HEK293 (cell line): ENCODE measurements around the gene LRFN3.
"Not testable (repeated sequence)": the region's sequence is repeated elsewhere in the genome, so short reads cannot be mapped to it uniquely, and the experiment has no call there.

ENCODE experiments used
- CTCF ChIA-PET: fragments of 350-600 bp; formaldehyde crosslinking; extraction: SDS; loops from one replicate; lab custom pipeline; 2021; ENCODE audit warnings: antibody characterized with exemption; lab: Yijun Ruan, JAX
- POLR2A ChIA-PET: fragments of 300-600 bp; formaldehyde crosslinking; extraction: SDS; loops from one replicate; lab custom pipeline; 2020; ENCODE audit warnings: antibody characterized with exemption, inconsistent platforms; lab: Yijun Ruan, JAX
- H3K27ac ChIP-seq: fragments of 200-500 bp; sonication (Bioruptor generic); 2 replicates; pipeline ENCODE4 v1.5.1; 2014; ENCODE audit warnings: low read depth, low read length, control low read depth, inconsistent platforms; ENCODE audit errors: extremely low read depth
- H3K36me3 ChIP-seq, 2 experiments: fragments of 200-500 bp in 1 of 2; sonication (Bioruptor generic) in 1 of 2; 1 replicate in 1 of 2; 2 replicates in 1 of 2; pipeline ENCODE4 v1.5.1; 2014 to 2017; ENCODE audit warnings: inconsistent platforms in 2 of 2, low read length in 2 of 2; ENCODE audit not compliant: control insufficient read depth in 2 of 2, insufficient read depth in 1 of 2
- H3K4me1 ChIP-seq: fragments of 200-500 bp; sonication (Bioruptor generic); 2 replicates; pipeline ENCODE4 v1.5.1; 2014; ENCODE audit warnings: mild to moderate bottlenecking, low read length, inconsistent platforms; ENCODE audit not compliant: control insufficient read depth, insufficient read depth
- H3K4me3 ChIP-seq: 2 replicates; pipeline ENCODE4 v1.5.1; 2011; ENCODE audit warnings: low read depth, mild to moderate bottlenecking, control low read depth, low read length, moderate library complexity
- H3K9me3 ChIP-seq: fragments of 200-500 bp; sonication (Bioruptor generic); 2 replicates; pipeline ENCODE4 v1.5.1; 2014; ENCODE audit warnings: low read depth, low read length, inconsistent platforms; ENCODE audit not compliant: control insufficient read depth, insufficient read depth
- BCL11A ChIP-seq: fragments of 450-650 bp; formaldehyde crosslinking; IDR thresholded peaks from 2 replicates; pipeline ENCODE4 v1.5.1; 2016; ENCODE audit warnings: low read depth, missing biosample characterization, missing genetic modification characterization
- BCL11B ChIP-seq: fragments of 450-650 bp; formaldehyde crosslinking; IDR thresholded peaks from 2 replicates; pipeline ENCODE4 v1.5.1; 2016; ENCODE audit warnings: low read depth, missing biosample characterization, missing genetic modification characterization
- EGR2 ChIP-seq: fragments of 450-650 bp; formaldehyde crosslinking; IDR thresholded peaks from 2 replicates; pipeline ENCODE4 v1.5.1; 2016; ENCODE audit warnings: low read depth, missing biosample characterization, missing genetic modification characterization
- KLF8 ChIP-seq: fragments of 450-650 bp; formaldehyde crosslinking; IDR thresholded peaks from 2 replicates; pipeline ENCODE4 v1.5.1; 2016; ENCODE audit warnings: missing biosample characterization, missing genetic modification characterization
- RBAK ChIP-seq: fragments of 450-650 bp; formaldehyde crosslinking; IDR thresholded peaks from 2 replicates; pipeline ENCODE4 v1.5.1; 2016; ENCODE audit warnings: missing biosample characterization, missing genetic modification characterization
- SP3 ChIP-seq: fragments of 450-650 bp; formaldehyde crosslinking; IDR thresholded peaks from 2 replicates; pipeline ENCODE4 v1.5.1; 2016; ENCODE audit warnings: missing biosample characterization, missing genetic modification characterization
- ZBTB21 ChIP-seq: fragments of 450-650 bp; formaldehyde crosslinking; IDR thresholded peaks from 2 replicates; pipeline ENCODE4 v1.5.1; 2017; ENCODE audit warnings: missing biosample characterization, missing genetic modification characterization
- ZNF121 ChIP-seq: fragments of 450-650 bp; formaldehyde crosslinking; IDR thresholded peaks from 2 replicates; pipeline ENCODE4 v1.5.1; 2016; ENCODE audit warnings: missing biosample characterization, missing genetic modification characterization
- ZNF133 ChIP-seq: fragments of 450-650 bp; formaldehyde crosslinking; IDR thresholded peaks from 2 replicates; pipeline ENCODE4 v1.5.1; 2016; ENCODE audit warnings: missing biosample characterization, missing genetic modification characterization
- ZNF473 ChIP-seq: fragments of 450-650 bp; formaldehyde crosslinking; IDR thresholded peaks from 2 replicates; pipeline ENCODE4 v1.5.1; 2017; ENCODE audit warnings: missing biosample characterization, missing genetic modification characterization
- ZNF501 ChIP-seq: fragments of 450-650 bp; formaldehyde crosslinking; IDR thresholded peaks from 2 replicates; pipeline ENCODE4 v1.5.1; 2016; ENCODE audit warnings: missing biosample characterization, missing genetic modification characterization
- ZNF549 ChIP-seq: fragments of 450-650 bp; IDR thresholded peaks from 2 replicates; pipeline ENCODE4 v1.5.1; 2018; ENCODE audit warnings: missing biosample characterization, missing genetic modification characterization, mild to moderate bottlenecking, inconsistent platforms, moderate library complexity
- ZNF664 ChIP-seq: fragments of 450-650 bp; formaldehyde crosslinking; IDR thresholded peaks from 2 replicates; pipeline ENCODE4 v1.5.1; 2016; ENCODE audit warnings: missing biosample characterization, missing genetic modification characterization
- ZNF792 ChIP-seq: fragments of 450-650 bp; formaldehyde crosslinking; IDR thresholded peaks from 2 replicates; pipeline ENCODE4 v1.5.1; 2016; ENCODE audit warnings: missing biosample characterization, missing genetic modification characterization
- ZNF837 ChIP-seq: fragments of 450-650 bp; formaldehyde crosslinking; IDR thresholded peaks from 2 replicates; pipeline ENCODE4 v1.5.1; 2016; ENCODE audit warnings: missing biosample characterization, missing genetic modification characterization
- TF ChIP-seq, protein P1 (sequence below): fragments of 450-650 bp; formaldehyde crosslinking; IDR thresholded peaks from 2 replicates; pipeline ENCODE4 v1.5.1; 2016; ENCODE audit warnings: missing biosample characterization, missing genetic modification characterization
- TF ChIP-seq, protein P2 (sequence below): fragments of 450-650 bp; formaldehyde crosslinking; IDR thresholded peaks from 2 replicates; pipeline ENCODE4 v1.5.1; 2016; ENCODE audit warnings: missing biosample characterization, missing genetic modification characterization
- TF ChIP-seq, protein P3 (sequence below): fragments of 450-650 bp; formaldehyde crosslinking; IDR thresholded peaks from 2 replicates; pipeline ENCODE4 v1.5.1; 2016; ENCODE audit warnings: missing biosample characterization, missing genetic modification characterization
- TF ChIP-seq, protein P4 (sequence below): fragments of 450-650 bp; formaldehyde crosslinking; IDR thresholded peaks from 2 replicates; pipeline ENCODE4 v1.5.1; 2017; ENCODE audit warnings: missing biosample characterization, missing genetic modification characterization

LRFN3 gene

DNA sequence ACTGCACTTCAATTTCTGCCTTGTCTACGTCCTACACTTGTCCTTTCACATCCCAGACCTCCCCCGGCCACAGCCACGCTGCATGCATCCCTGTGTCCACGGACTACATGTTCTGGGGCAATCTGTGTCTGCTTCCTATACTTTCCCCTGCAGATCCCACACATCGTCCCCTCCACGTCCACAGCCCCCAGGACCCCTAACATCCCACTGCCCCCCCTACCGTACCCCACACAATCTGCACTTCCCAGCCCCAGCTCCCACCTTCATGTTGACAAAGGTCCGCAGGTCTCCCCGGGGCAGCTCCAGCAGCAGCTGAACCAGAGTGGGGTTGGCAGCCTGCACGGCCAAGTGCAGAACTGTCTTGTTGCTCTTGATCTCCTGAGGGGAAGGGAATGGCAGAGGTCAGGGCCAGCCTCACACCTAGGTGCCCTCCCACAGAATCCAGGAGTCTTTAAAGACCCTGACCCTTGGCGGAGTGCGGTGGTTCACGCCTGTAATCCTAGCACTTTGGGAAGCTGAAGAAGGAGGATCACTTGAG is 46.0 kb upstream of the LRFN3 start:
- Histone ChIP-seq H3K36me3 (peaks cover 62 to 76% of the 10 kb centered on the region in 2 experiments), H3K27ac (no peak overlapping the region), H3K4me3 (no peak overlapping the region), H3K4me1 (no peaks in the 10 kb centered on the region), H3K9me3 (no peaks in the 10 kb centered on the region)
- ChIA-PET POLR2A (interaction anchor here (1.4 kb wide), 1 partner anchor 21 kb away, joined by 4 read pairs; no protein-coding TSS in a partner anchor), CTCF (interaction anchor here (1.8 kb wide), 1 partner anchor 41 kb away, joined by 7 read pairs; no protein-coding TSS in a partner anchor)
- TF ChIP-seq ZNF473 (tag by site-specific recombination) (no peak), BCL11A (tag by site-specific recombination) (no peak), RBAK (tag by site-specific recombination) (no peak), BCL11B (tag by site-specific recombination) (no peak), ZNF501 (tag by site-specific recombination) (no peak), ZNF664 (tag by site-specific recombination) (no peak), ZNF837 (tag by site-specific recombination) (no peak), SP3 (no peak), KLF8 (tag by site-specific recombination) (no peak), ZNF133 (tag by site-specific recombination) (no peak), EGR2 (no peak), ZBTB21 (tag by site-specific recombination) (no peak), ZNF792 (no peak), ZNF549 (tag by site-specific recombination) (no peak)
- TF ChIP-seq, protein P1, sequence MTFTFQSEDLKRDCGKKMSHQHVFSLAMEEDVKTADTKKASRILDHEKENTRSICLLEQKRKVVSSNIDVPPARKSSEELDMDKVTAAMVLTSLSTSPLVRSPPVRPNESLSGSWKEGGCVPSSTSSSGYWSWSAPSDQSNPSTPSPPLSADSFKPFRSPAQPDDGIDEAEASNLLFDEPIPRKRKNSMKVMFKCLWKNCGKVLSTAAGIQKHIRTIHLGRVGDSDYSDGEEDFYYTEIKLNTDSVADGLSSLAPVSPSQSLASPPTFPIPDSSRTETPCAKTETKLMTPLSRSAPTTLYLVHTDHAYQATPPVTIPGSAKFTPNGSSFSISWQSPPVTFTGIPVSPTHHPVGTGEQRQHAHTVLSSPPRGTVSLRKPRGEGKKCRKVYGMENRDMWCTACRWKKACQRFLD: no peak
- TF ChIP-seq, protein P2, sequence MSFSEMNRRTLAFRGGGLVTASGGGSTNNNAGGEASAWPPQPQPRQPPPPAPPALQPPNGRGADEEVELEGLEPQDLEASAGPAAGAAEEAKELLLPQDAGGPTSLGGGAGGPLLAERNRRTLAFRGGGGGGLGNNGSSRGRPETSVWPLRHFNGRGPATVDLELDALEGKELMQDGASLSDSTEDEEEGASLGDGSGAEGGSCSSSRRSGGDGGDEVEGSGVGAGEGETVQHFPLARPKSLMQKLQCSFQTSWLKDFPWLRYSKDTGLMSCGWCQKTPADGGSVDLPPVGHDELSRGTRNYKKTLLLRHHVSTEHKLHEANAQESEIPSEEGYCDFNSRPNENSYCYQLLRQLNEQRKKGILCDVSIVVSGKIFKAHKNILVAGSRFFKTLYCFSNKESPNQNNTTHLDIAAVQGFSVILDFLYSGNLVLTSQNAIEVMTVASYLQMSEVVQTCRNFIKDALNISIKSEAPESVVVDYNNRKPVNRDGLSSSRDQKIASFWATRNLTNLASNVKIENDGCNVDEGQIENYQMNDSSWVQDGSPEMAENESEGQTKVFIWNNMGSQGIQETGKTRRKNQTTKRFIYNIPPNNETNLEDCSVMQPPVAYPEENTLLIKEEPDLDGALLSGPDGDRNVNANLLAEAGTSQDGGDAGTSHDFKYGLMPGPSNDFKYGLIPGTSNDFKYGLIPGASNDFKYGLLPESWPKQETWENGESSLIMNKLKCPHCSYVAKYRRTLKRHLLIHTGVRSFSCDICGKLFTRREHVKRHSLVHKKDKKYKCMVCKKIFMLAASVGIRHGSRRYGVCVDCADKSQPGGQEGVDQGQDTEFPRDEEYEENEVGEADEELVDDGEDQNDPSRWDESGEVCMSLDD (tag by site-specific recombination): no peak
- TF ChIP-seq, protein P3, sequence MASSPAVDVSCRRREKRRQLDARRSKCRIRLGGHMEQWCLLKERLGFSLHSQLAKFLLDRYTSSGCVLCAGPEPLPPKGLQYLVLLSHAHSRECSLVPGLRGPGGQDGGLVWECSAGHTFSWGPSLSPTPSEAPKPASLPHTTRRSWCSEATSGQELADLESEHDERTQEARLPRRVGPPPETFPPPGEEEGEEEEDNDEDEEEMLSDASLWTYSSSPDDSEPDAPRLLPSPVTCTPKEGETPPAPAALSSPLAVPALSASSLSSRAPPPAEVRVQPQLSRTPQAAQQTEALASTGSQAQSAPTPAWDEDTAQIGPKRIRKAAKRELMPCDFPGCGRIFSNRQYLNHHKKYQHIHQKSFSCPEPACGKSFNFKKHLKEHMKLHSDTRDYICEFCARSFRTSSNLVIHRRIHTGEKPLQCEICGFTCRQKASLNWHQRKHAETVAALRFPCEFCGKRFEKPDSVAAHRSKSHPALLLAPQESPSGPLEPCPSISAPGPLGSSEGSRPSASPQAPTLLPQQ (tag by site-specific recombination): no peak
- TF ChIP-seq, protein P4, sequence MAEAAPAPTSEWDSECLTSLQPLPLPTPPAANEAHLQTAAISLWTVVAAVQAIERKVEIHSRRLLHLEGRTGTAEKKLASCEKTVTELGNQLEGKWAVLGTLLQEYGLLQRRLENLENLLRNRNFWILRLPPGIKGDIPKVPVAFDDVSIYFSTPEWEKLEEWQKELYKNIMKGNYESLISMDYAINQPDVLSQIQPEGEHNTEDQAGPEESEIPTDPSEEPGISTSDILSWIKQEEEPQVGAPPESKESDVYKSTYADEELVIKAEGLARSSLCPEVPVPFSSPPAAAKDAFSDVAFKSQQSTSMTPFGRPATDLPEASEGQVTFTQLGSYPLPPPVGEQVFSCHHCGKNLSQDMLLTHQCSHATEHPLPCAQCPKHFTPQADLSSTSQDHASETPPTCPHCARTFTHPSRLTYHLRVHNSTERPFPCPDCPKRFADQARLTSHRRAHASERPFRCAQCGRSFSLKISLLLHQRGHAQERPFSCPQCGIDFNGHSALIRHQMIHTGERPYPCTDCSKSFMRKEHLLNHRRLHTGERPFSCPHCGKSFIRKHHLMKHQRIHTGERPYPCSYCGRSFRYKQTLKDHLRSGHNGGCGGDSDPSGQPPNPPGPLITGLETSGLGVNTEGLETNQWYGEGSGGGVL: no peak

DNA sequence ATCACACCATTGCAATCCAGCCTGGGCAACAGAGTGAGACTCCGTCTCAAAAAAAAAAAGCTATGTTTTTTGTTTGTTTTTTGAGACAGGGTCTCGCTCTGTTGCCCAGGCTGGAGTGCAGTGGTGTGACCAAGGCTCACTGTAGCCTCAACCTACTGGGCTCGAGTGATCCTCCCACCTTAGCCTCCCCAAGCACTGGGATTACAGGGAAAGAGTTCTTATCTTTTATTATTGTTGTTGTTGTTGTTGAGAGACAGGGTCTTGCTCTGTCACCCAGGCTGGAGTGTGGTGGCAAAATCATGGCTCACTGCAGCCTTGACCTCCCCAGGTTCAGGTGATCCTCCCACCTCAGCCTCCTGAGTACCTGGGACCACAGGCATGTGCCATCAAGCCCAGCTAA is 44.4 kb upstream of the LRFN3 start:
- CTCF ChIA-PET: interaction anchor here (0.6 to 4.9 kb wide), 7 partner anchors 10 to 1753 kb away, joined by 3 to 66 read pairs (median 4); no protein-coding TSS in a partner anchor
- POLR2A ChIA-PET: interaction anchor here (1.0 to 1.4 kb wide), 2 partner anchors 9 to 22 kb away, joined by 3 to 4 read pairs; no protein-coding TSS in a partner anchor

More for the DNA sequence above, 44.4 kb upstream of the LRFN3 start:
- not testable (repeated sequence) for H3K27ac ChIP-seq, H3K9me3 ChIP-seq, H3K4me3 ChIP-seq, H3K4me1 ChIP-seq
- H3K36me3 ChIP-seq: peaks cover 78 to 87% of the 10 kb centered on the region in 2 experiments
- peak; percentile 55 for TF ChIP-seq ZNF121 (tag by site-specific recombination)
